GM23248 (cell line): ENCODE results near the gene PMPCB.

Source experiments
- EZH2 ChIP-seq: fragments of 200-600 bp; sonication (generic); IDR thresholded peaks from 2 replicates; pipeline ENCODE4 v1.6.1; 2018; ENCODE audit warnings: antibody characterized with exemption, mild to moderate bottlenecking; ENCODE audit not compliant: insufficient read depth, poor library complexity, severe bottlenecking
- EZH2phosphoT487 ChIP-seq: fragments of 200-600 bp; sonication (generic); IDR thresholded peaks from 2 replicates; pipeline ENCODE4 v1.6.1; 2018; ENCODE audit warnings: antibody characterized with exemption, moderate library complexity, mild to moderate bottlenecking, low read depth; ENCODE audit not compliant: insufficient read depth

DNA sequence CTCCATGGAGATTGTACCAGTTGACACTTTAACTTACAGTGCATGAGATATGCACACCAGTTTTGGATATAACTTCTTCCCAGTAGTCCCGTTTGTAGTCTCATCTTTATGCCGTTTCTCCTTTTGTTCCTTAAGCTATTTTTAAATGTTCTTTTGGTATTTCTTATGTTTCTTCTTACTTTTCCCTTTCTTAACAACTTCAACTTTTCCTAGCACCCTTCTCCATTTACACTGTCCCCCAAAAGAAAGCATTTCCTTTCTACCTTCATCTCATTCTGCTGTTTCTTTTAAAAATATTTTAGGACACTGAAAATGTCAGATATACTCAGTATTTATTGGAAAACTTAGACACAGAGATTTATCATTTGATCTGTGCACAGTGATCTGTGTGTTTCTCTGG is 51.7 kb downstream of the PMPCB start:
- TF ChIP-seq EZH2phosphoT487 (no peak), EZH2 (no peak)
